Tibial nerve (tissue), 4 donors: ENCODE data around the gene WSCD2. TPM values are rescaled to one million over a fixed set of nuclear protein-coding genes. Genes with fewer than 3 reads are reported as not detected.

Experiments
- DNase-seq, 2 donors: peaks; one replicate each; pipeline ENCODE4 v3.0.0-alpha.2; 2019; ENCODE audit warnings: low spot score in 2 of 2
- H3K27ac ChIP-seq, 4 donors: fragments of 200-600 bp; sonication (generic) in 3 of 4; one replicate each; pipeline ENCODE4 v1.5.1; 2017 to 2019; ENCODE audit warnings: mild to moderate bottlenecking in 1 of 4
- H3K27me3 ChIP-seq, 2 donors: fragments of 200-600 bp; sonication (generic) in 1 of 2; one replicate each; pipeline versions ENCODE4 v1.5.1 to v1.6.0; 2017 to 2019
- H3K36me3 ChIP-seq, 3 donors: fragments of 200-600 bp; sonication (generic); one replicate each; pipeline ENCODE4 v1.5.1; 2018 to 2019
- H3K4me1 ChIP-seq, 4 donors: fragments of 200-600 bp; sonication (generic) in 3 of 4; one replicate each; pipeline ENCODE4 v1.5.1; 2017 to 2019
- H3K4me3 ChIP-seq, 4 donors: fragments of 200-600 bp; sonication (generic) in 3 of 4; one replicate each; pipeline ENCODE4 v1.5.1; 2017 to 2019; ENCODE audit warnings: mild to moderate bottlenecking in 1 of 4, moderate library complexity in 1 of 4
- H3K9me3 ChIP-seq, 4 donors: fragments of 200-600 bp; sonication (generic) in 3 of 4; one replicate each; pipeline ENCODE4 v1.5.1; 2017 to 2019
- EP300 ChIP-seq, 2 donors: sonication (generic); formaldehyde crosslinking; IDR thresholded peaks; one replicate each; pipeline ENCODE4 v1.6.1; 2017; ENCODE audit warnings: antibody characterized with exemption in 2 of 2, mild to moderate bottlenecking in 1 of 2
- POLR2A ChIP-seq, 2 donors: fragments of 450-650 bp; IDR thresholded peaks; one replicate each; pipeline ENCODE4 v1.6.1; 2017; ENCODE audit warnings: antibody characterized with exemption in 2 of 2, mild to moderate bottlenecking in 2 of 2, moderate library complexity in 2 of 2
- WGBS, 2 donors: methylation state at CpG; one replicate each; pipeline ENCODE4 v1.1.5; 2018; 5-methylcytosine and 5-hydroxymethylcytosine counted together
- total RNA-seq, 4 donors: library from RNA; depleted of rRNA; stranded (reverse); fragments of >200 nt; gene quantifications; one replicate each; pipeline ENCODE4 v1.1.0, GENCODE V29; 2016
- TF ChIP-seq, protein P1 (sequence below), 5 experiments: fragments of 200-600 bp in 3 of 5; fragments of 450-650 bp in 2 of 5; sonication (generic) in 3 of 5; IDR thresholded peaks; one replicate each; pipeline ENCODE4 v1.5.1; 2016 to 2019; ENCODE audit warnings: antibody characterized with exemption in 5 of 5, mild to moderate bottlenecking in 3 of 5, moderate library complexity in 2 of 5

Gene WSCD2
- total RNA-seq, 4 donors from 2014 or later: 4.2 to 38.9 (median 20.8) TPM

- Histone ChIP-seq H3K4me1 (no peaks in the 10 kb centered on the region), H3K27me3 (no peaks in the 10 kb centered on the region)
- 61 to 73% methylated on average over 2 of the region's 2 CpGs for WGBS, 2 donors
Measured at GRCh38 chr12:108270035-108270848, 141.2 kb downstream of the WSCD2 start.

GRCh38 chr12:108270849-108271143 is 141.7 kb downstream of the WSCD2 start:
- no peaks in the 10 kb centered on the region for H3K27me3 ChIP-seq
- TF ChIP-seq, protein P1, sequence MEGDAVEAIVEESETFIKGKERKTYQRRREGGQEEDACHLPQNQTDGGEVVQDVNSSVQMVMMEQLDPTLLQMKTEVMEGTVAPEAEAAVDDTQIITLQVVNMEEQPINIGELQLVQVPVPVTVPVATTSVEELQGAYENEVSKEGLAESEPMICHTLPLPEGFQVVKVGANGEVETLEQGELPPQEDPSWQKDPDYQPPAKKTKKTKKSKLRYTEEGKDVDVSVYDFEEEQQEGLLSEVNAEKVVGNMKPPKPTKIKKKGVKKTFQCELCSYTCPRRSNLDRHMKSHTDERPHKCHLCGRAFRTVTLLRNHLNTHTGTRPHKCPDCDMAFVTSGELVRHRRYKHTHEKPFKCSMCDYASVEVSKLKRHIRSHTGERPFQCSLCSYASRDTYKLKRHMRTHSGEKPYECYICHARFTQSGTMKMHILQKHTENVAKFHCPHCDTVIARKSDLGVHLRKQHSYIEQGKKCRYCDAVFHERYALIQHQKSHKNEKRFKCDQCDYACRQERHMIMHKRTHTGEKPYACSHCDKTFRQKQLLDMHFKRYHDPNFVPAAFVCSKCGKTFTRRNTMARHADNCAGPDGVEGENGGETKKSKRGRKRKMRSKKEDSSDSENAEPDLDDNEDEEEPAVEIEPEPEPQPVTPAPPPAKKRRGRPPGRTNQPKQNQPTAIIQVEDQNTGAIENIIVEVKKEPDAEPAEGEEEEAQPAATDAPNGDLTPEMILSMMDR (IDR thresholded peaks at IDR 0.05): no peak
- TF ChIP-seq EP300 (IDR thresholded peaks at IDR 0.05) (no peak), POLR2A (IDR thresholded peaks at IDR 0.05) (no peak)
- no peak overlapping the region for H3K27ac ChIP-seq
- no peak for DNase-seq
- H3K4me1 ChIP-seq: no peaks in the 10 kb centered on the region
- H3K36me3 ChIP-seq: no peaks in the 10 kb centered on the region
- WGBS, 2 donors: 65 to 69% methylated on average over 2 of the region's 2 CpGs
- no peak overlapping the region for H3K4me3 ChIP-seq
- peaks cover 0 to 6% (median 0%) of the 10 kb centered on the region in 4 donors for H3K9me3 ChIP-seq

More at GRCh38 chr12:108270035-108270848, 141.2 kb downstream of the WSCD2 start:
- no peak for TF ChIP-seq POLR2A (IDR thresholded peaks at IDR 0.05)
- TF ChIP-seq EP300 (IDR thresholded peaks at IDR 0.05): no peak
- TF ChIP-seq, protein P1 (IDR thresholded peaks at IDR 0.05): no peak
- Histone ChIP-seq H3K27ac (no peak overlapping the region), H3K36me3 (no peaks in the 10 kb centered on the region), H3K9me3 (peaks cover 0 to 6% (median 0%) of the 10 kb centered on the region in 4 donors), H3K4me3 (no peak overlapping the region)
- DNase-seq: no peak

- H3K9me3 ChIP-seq: peaks cover 0 to 6% (median 0%) of the 10 kb centered on the region in 4 donors
- no peaks in the 10 kb centered on the region for H3K4me1 ChIP-seq
- no peaks in the 10 kb centered on the region for H3K36me3 ChIP-seq
- DNase-seq: no peak
- TF ChIP-seq POLR2A (IDR thresholded peaks at IDR 0.05): no peak
- no peak for TF ChIP-seq EP300 (IDR thresholded peaks at IDR 0.05)
- TF ChIP-seq, protein P1 (IDR thresholded peaks at IDR 0.05): no peak
- H3K27ac ChIP-seq: no peak overlapping the region
- no peak overlapping the region for H3K4me3 ChIP-seq
- H3K27me3 ChIP-seq: no peaks in the 10 kb centered on the region
- WGBS, 2 donors: 43% methylated on average over 6 of the region's 6 CpGs
Measured at GRCh38 chr12:108271951-108272872, 143.1 kb downstream of the WSCD2 start.

DNA sequence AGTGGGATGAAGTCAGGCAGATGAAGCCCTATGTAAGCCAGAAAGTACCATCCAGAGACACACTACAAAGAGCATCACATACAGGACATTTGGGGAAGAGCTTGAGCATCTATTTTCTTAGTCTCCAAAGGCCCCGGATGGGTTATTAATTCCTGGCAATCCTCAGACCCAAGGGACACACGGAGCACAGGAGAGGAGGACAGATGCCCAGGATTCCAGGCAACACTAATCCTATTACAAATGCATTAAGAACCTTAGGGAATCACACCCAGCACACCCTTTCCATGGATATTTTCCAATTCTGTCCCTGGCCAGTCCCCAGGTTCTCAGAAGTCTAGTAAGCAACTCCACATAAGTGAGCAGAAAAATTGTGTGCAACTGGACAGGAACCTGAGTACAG is 144.1 kb downstream of the WSCD2 start:
- Histone ChIP-seq H3K27me3 (no peaks in the 10 kb centered on the region), H3K4me1 (no peaks in the 10 kb centered on the region), H3K27ac (no peak overlapping the region), H3K4me3 (no peak overlapping the region), H3K36me3 (no peaks in the 10 kb centered on the region), H3K9me3 (peaks cover 0 to 6% (median 0%) of the 10 kb centered on the region in 4 donors)
- TF ChIP-seq, protein P1 (IDR thresholded peaks at IDR 0.05): no peak
- 58 to 69% methylated on average over 2 of the region's 2 CpGs for WGBS, 2 donors
- no peak for DNase-seq

GRCh38 chr12:108277613-108278012 is 148.5 kb downstream of the WSCD2 start:
- no peak for DNase-seq
- TF ChIP-seq POLR2A (IDR thresholded peaks at IDR 0.05) (no peak), EP300 (IDR thresholded peaks at IDR 0.05) (no peak)
- TF ChIP-seq, protein P1 (IDR thresholded peaks at IDR 0.05): no peak
- H3K27ac ChIP-seq: no peak overlapping the region
- no peaks in the 10 kb centered on the region for H3K4me1 ChIP-seq
- H3K36me3 ChIP-seq: no peaks in the 10 kb centered on the region
- peaks cover 0 to 4% (median 0%) of the 10 kb centered on the region in 4 donors for H3K9me3 ChIP-seq
- no peak overlapping the region for H3K4me3 ChIP-seq
- no peaks in the 10 kb centered on the region for H3K27me3 ChIP-seq
